H1 (cell line): Measurements from ENCODE around the gene PSMB1. TPM values are rescaled to one million over a fixed set of nuclear protein-coding genes. Genes with fewer than 3 reads are reported as not detected.

Source experiments
- CTCF ChIA-PET: fragments of 300-600 bp; sonication (Branson Sonifier 250); formaldehyde crosslinking; loops from one replicate; lab custom pipeline; 2021; ENCODE audit not compliant: partially characterized antibody; lab: Charles Lee
- POLR2A ChIA-PET: fragments of 300-600 bp; sonication (Branson Sonifier 250); formaldehyde crosslinking; loops from one replicate; lab custom pipeline; 2021; ENCODE audit warnings: inconsistent platforms; ENCODE audit not compliant: partially characterized antibody; lab: Charles Lee
- DNase-seq, 2 experiments: peaks; one replicate each; pipeline versions ENCODE4 v3.0.0 to v3.0.0-alpha.2; 2010 to 2022; ENCODE audit warnings: low spot score in 2 of 2, low read depth in 1 of 2, mixed read lengths in 1 of 2
- FAIRE-seq: peaks from 2 replicates; lab custom pipeline; 2011; peaks lifted over from hg19 to GRCh38; lab: Jason Lieb, UNC
- H2AFZ ChIP-seq: 2 replicates; pipeline ENCODE4 v1.8.1; 2012; ENCODE audit warnings: low read length, inconsistent platforms
- H2AK5ac ChIP-seq: 2 replicates; pipeline ENCODE4 v1.6.1; 2013; ENCODE audit warnings: low read depth, low read length
- H2BK120ac ChIP-seq: replicated peaks from 2 replicates; pipeline ENCODE3; 2013; ENCODE audit warnings: low read depth, low read length, inconsistent platforms
- H2BK12ac ChIP-seq: 2 replicates; pipeline ENCODE4 v1.6.1; 2013; ENCODE audit warnings: low read depth, low read length
- H2BK15ac ChIP-seq: 2 replicates; pipeline ENCODE4 v1.6.1; 2013; ENCODE audit warnings: low read length
- H2BK20ac ChIP-seq: 2 replicates; pipeline ENCODE4 v1.6.1; 2013; ENCODE audit warnings: low read length
- H2BK5ac ChIP-seq: 2 replicates; pipeline ENCODE4 v1.6.1; 2013; ENCODE audit warnings: low read depth, low read length
- H3K14ac ChIP-seq: 2 replicates; pipeline ENCODE4 v1.6.1; 2013; ENCODE audit warnings: inconsistent platforms; ENCODE audit not compliant: insufficient read length
- H3K18ac ChIP-seq: 2 replicates; pipeline ENCODE4 v1.6.1; 2013; ENCODE audit warnings: low read length; ENCODE audit errors: extremely low read depth
- H3K23ac ChIP-seq: 2 replicates; pipeline ENCODE4 v1.6.1; 2013; ENCODE audit warnings: inconsistent platforms; ENCODE audit not compliant: insufficient read length
- H3K23me2 ChIP-seq: 2 replicates; pipeline ENCODE4 v1.6.1; 2013; ENCODE audit warnings: low read depth, low read length
- H3K27ac ChIP-seq: 2 replicates; pipeline ENCODE4 v1.6.1; 2011; ENCODE audit warnings: low read depth, low read length, inconsistent platforms
- H3K27me3 ChIP-seq, 4 experiments: replicated peaks in 1 of 4; 1 replicate in 1 of 4; 2 replicates in 3 of 4; pipeline versions ENCODE4 v1.6.1 to v1.8.1; 2011 to 2013; ENCODE audit warnings: low read length in 3 of 4, mild to moderate bottlenecking in 3 of 4, inconsistent platforms in 2 of 4, mixed read lengths in 2 of 4, moderate library complexity in 1 of 4; ENCODE audit not compliant: control insufficient read depth in 3 of 4, insufficient read depth in 3 of 4; ENCODE audit errors: extremely low read depth in 1 of 4
- H3K36me3 ChIP-seq, 4 experiments: 2 replicates each; pipeline versions ENCODE4 v1.6.1 to v1.8.1; 2011 to 2013; ENCODE audit warnings: mild to moderate bottlenecking in 4 of 4, low read length in 3 of 4, moderate library complexity in 2 of 4, control low read depth in 1 of 4, inconsistent platforms in 1 of 4; ENCODE audit not compliant: insufficient read depth in 4 of 4, control insufficient read depth in 2 of 4
- H3K4ac ChIP-seq: replicated peaks from 2 replicates; pipeline ENCODE3; 2013; ENCODE audit warnings: low read length, low read depth, mixed read lengths, inconsistent platforms; ENCODE audit not compliant: insufficient read length
- H3K4me1 ChIP-seq, 4 experiments: replicated peaks in 1 of 4; 1 replicate in 1 of 4; 2 replicates in 3 of 4; pipeline versions ENCODE4 v1.6.1 to v1.8.1; 2011 to 2013; ENCODE audit warnings: low read length in 3 of 4, inconsistent platforms in 2 of 4, mixed read lengths in 1 of 4; ENCODE audit not compliant: insufficient read depth in 4 of 4, control insufficient read depth in 3 of 4
- H3K4me2 ChIP-seq, 2 experiments: 2 replicates each; pipeline versions ENCODE4 v1.6.1 to v1.8.1; 2011 to 2013; ENCODE audit warnings: low read depth in 2 of 2, low read length in 2 of 2, control low read depth in 1 of 2, inconsistent platforms in 1 of 2, mild to moderate bottlenecking in 1 of 2; ENCODE audit not compliant: insufficient read depth in 1 of 2
- H3K4me3 ChIP-seq, 4 experiments: fragments of 200-600, 300-600 bp in 1 of 4; sonication (generic), shearing (Covaris generic), sonication (Bioruptor Twin) in 1 of 4; 2 replicates each; pipeline versions ENCODE4 v1.5.1 to v1.8.1; 2011 to 2016; ENCODE audit warnings: low read length in 4 of 4, low read depth in 3 of 4, control low read depth in 2 of 4, inconsistent platforms in 2 of 4, mild to moderate bottlenecking in 2 of 4, mixed read lengths in 1 of 4, moderate library complexity in 1 of 4; ENCODE audit not compliant: insufficient read depth in 2 of 4; ENCODE audit errors: extremely low read depth in 1 of 4
- H3K56ac ChIP-seq: replicated peaks from 2 replicates; pipeline ENCODE3; 2013; ENCODE audit warnings: low read depth, mild to moderate bottlenecking, mixed read lengths, low read length, inconsistent platforms; ENCODE audit not compliant: insufficient read length
- H3K79me1 ChIP-seq: 2 replicates; pipeline ENCODE4 v1.6.1; 2013; ENCODE audit warnings: low read depth, low read length, control low read depth
- H3K79me2 ChIP-seq, 2 experiments: 2 replicates each; pipeline versions ENCODE4 v1.6.1 to v1.8.1; 2012 to 2013; ENCODE audit warnings: low read length in 2 of 2, mild to moderate bottlenecking in 2 of 2, inconsistent platforms in 1 of 2; ENCODE audit not compliant: insufficient read depth in 2 of 2, control insufficient read depth in 1 of 2
- H3K9ac ChIP-seq, 4 experiments: replicated peaks in 1 of 4; 1 replicate in 1 of 4; 2 replicates in 3 of 4; pipeline versions ENCODE4 v1.6.1 to v1.8.1; 2011 to 2013; ENCODE audit warnings: low read depth in 3 of 4, low read length in 3 of 4, control low read depth in 2 of 4, mild to moderate bottlenecking in 2 of 4, moderate library complexity in 2 of 4, inconsistent platforms in 1 of 4; ENCODE audit errors: extremely low read depth in 1 of 4
- H3K9me3 ChIP-seq, 2 experiments: 2 replicates each; pipeline versions ENCODE4 v1.6.1 to v1.8.1; 2012 to 2013; ENCODE audit warnings: mild to moderate bottlenecking in 2 of 2, moderate library complexity in 2 of 2, control low read depth in 1 of 2, inconsistent platforms in 1 of 2, low read depth in 1 of 2, low read length in 1 of 2, mixed read lengths in 1 of 2; ENCODE audit not compliant: insufficient read depth in 2 of 2
- H4K20me1 ChIP-seq, 2 experiments: replicated peaks in 1 of 2; 2 replicates each; pipeline versions ENCODE3 to v1.8.1; 2011 to 2013; ENCODE audit warnings: inconsistent platforms in 2 of 2, low read length in 2 of 2, mild to moderate bottlenecking in 1 of 2; ENCODE audit not compliant: insufficient read depth in 2 of 2, control insufficient read depth in 1 of 2
- H4K5ac ChIP-seq: 2 replicates; pipeline ENCODE4 v1.6.1; 2013; ENCODE audit warnings: low read length, low read depth, mixed read lengths, inconsistent platforms; ENCODE audit not compliant: insufficient read length
- H4K8ac ChIP-seq: 2 replicates; pipeline ENCODE4 v1.8.0; 2013; ENCODE audit warnings: mild to moderate bottlenecking, moderate library complexity, low read length, inconsistent platforms; ENCODE audit not compliant: insufficient read depth; ENCODE audit errors: extremely low read depth
- H4K91ac ChIP-seq: replicated peaks from 2 replicates; pipeline ENCODE3; 2013; ENCODE audit warnings: low read length, mixed read lengths, inconsistent platforms; ENCODE audit not compliant: insufficient read length
- WGBS, 2 experiments: shearing (Covaris generic) in 1 of 2; methylation state at CpG; one replicate each; pipeline versions ENCODE4 v1.1.6 to v1.1.7; 2013 to 2015; ENCODE audit warnings: low lambda C conversion rate in 2 of 2, mixed read lengths in 2 of 2, inconsistent platforms in 1 of 2, low coverage in 1 of 2, missing lambda C conversion rate in 1 of 2; ENCODE audit not compliant: insufficient replicate concordance in 2 of 2, insufficient coverage in 1 of 2, insufficient read length in 1 of 2; ENCODE audit errors: extremely low coverage in 1 of 2, missing lambda C conversion rate in 1 of 2; 5-methylcytosine and 5-hydroxymethylcytosine counted together
- polyA plus RNA-seq, 7 experiments: library from polyadenylated mRNA; depleted of rRNA in 3 of 7; stranded (reverse) in 5 of 7; unstranded in 2 of 7; fragments of >200 nt in 5 of 7; fragments of 200-250 nt in 2 of 7; gene quantifications; 1 replicate in 5 of 7; 2 replicates in 1 of 7; 4 replicates in 1 of 7; pipeline versions ENCODE4 v1.2.1 to v1.2.3, GENCODE V29; 2011 to 2013; ENCODE audit warnings: missing spikeins in 2 of 7, mixed read lengths in 2 of 7
- total RNA-seq: library from RNA; stranded (reverse); fragmentation: NEBNext Ultra II Directional; extraction: Animal tissue kit (Norgen Biotek cat#: 25700); gene quantifications from 2 replicates; pipeline ENCODE4 v1.2.1, GENCODE V29; 2021
- TF ChIP-seq, protein P1 (sequence below), 3 experiments: IDR thresholded peaks; 1 replicate in 2 of 3; 2 replicates in 1 of 3; pipeline versions ENCODE4 v1.5.1 to v1.6.1; 2011; ENCODE audit warnings: low read length in 3 of 3, mild to moderate bottlenecking in 3 of 3, inconsistent platforms in 2 of 3, low read depth in 1 of 3, moderate library complexity in 1 of 3; ENCODE audit not compliant: insufficient read depth in 1 of 3; ENCODE audit errors: control extremely low read depth in 1 of 3
- TF ChIP-seq, protein P2 (sequence below): IDR thresholded peaks from 2 replicates; pipeline ENCODE4 v1.6.1; 2012; ENCODE audit warnings: low read length, inconsistent platforms

PSMB1 gene
- total and polyA plus RNA-seq, 2 of the 8 experiments (the other 6 are each of a cell fraction or from before 2014, with no cell fraction given) = 237 to 609 TPM

DNA sequence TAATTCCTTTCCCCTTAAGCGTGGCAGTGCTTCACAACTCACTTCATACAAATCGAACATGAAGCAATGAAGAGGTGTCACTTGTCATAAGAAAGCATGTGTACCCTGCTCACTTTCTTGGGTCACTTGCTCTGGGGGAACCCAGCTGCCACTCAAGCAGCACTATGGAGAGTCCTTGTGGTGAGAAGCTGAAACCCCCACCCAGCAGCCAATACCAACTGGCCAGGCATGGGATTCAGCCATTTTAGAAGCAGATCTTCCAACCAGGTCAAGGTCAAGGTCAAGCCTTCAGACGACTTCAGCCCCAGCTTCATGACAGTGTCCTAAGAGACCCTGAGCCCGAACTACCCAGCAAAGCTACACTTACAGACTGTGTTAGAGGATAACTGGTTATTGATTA, 62.8 kb downstream of the PSMB1 start:
- FAIRE-seq = no peak

More for the DNA sequence above, 62.8 kb downstream of the PSMB1 start:
- Histone ChIP-seq H3K9me3 (no peaks in the 10 kb centered on the region), H3K36me3 (no peaks in the 10 kb centered on the region), H2BK120ac (no peak overlapping the region), H4K20me1 (no peaks in the 10 kb centered on the region), H2BK5ac (no peak overlapping the region), H3K27ac (no peak overlapping the region), H3K4ac (no peak overlapping the region), H3K14ac (no peak overlapping the region), H2AK5ac (no peak overlapping the region), H3K4me2 (no peak overlapping the region), H3K23ac (no peak overlapping the region), H2BK12ac (no peak overlapping the region), H4K5ac (no peak overlapping the region), H4K8ac (no peak overlapping the region), H3K18ac (no peak overlapping the region), H3K79me1 (no peaks in the 10 kb centered on the region), H3K4me3 (no peak overlapping the region), H4K91ac (no peak overlapping the region), H2AFZ (no peak overlapping the region), H3K4me1 (no peaks in the 10 kb centered on the region), H3K27me3 (no peaks in the 10 kb centered on the region), H2BK20ac (no peak overlapping the region), H3K23me2 (no peaks in the 10 kb centered on the region), H3K56ac (no peak overlapping the region), H3K9ac (no peak overlapping the region), H3K79me2 (no peaks in the 10 kb centered on the region), H2BK15ac (no peak overlapping the region)
- CTCF ChIA-PET = interaction anchor here (0.9 to 2.4 kb wide), 5 partner anchors 11 to 342 kb away, joined by 3 to 6 read pairs (median 3); no protein-coding TSS in a partner anchor
- POLR2A ChIA-PET = no interaction called here
- TF ChIP-seq, protein P1, sequence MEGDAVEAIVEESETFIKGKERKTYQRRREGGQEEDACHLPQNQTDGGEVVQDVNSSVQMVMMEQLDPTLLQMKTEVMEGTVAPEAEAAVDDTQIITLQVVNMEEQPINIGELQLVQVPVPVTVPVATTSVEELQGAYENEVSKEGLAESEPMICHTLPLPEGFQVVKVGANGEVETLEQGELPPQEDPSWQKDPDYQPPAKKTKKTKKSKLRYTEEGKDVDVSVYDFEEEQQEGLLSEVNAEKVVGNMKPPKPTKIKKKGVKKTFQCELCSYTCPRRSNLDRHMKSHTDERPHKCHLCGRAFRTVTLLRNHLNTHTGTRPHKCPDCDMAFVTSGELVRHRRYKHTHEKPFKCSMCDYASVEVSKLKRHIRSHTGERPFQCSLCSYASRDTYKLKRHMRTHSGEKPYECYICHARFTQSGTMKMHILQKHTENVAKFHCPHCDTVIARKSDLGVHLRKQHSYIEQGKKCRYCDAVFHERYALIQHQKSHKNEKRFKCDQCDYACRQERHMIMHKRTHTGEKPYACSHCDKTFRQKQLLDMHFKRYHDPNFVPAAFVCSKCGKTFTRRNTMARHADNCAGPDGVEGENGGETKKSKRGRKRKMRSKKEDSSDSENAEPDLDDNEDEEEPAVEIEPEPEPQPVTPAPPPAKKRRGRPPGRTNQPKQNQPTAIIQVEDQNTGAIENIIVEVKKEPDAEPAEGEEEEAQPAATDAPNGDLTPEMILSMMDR (IDR thresholded peaks at IDR 0.05; ENCODE audit: control extremely low read depth in 1 of 3, insufficient read depth in 1 of 3, low read depth in 1 of 3, low read length in 3 of 3) = no peak
- TF ChIP-seq, protein P2, sequence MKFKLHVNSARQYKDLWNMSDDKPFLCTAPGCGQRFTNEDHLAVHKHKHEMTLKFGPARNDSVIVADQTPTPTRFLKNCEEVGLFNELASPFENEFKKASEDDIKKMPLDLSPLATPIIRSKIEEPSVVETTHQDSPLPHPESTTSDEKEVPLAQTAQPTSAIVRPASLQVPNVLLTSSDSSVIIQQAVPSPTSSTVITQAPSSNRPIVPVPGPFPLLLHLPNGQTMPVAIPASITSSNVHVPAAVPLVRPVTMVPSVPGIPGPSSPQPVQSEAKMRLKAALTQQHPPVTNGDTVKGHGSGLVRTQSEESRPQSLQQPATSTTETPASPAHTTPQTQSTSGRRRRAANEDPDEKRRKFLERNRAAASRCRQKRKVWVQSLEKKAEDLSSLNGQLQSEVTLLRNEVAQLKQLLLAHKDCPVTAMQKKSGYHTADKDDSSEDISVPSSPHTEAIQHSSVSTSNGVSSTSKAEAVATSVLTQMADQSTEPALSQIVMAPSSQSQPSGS = no peak
- 85% methylated on average over 4 of the region's 4 CpGs; no CpG with 5 or more reads in 1 of the 2 experiments for WGBS, 2 experiments
- DNase-seq = no peak
